Activated T-helper 1 cell treated with anti-CD3 and anti-CD28 coated beads, Interleukin-12 subunit alpha, Interleukin-12 subunit beta, Interleukin-2, Interleukin-4 antibody, amounts not matched to agents 30 ng/mL and 10 ng/mL and 1 ng/mL, durations not matched to agents 14 hours and 24 hours and 36 hours (primary cell): ENCODE measurements around the gene SSBP3. TPM values are rescaled to one million over a fixed set of nuclear protein-coding genes. Genes with fewer than 3 reads are reported as not detected.

Experiments
- DNase-seq: peaks from one replicate; pipeline ENCODE4 v3.0.0; 2021; ENCODE audit warnings: low spot score
- H3K27ac Mint-ChIP-seq: one replicate; pipeline ENCODE4 v1.8.0; 2021; ENCODE audit warnings: mild to moderate bottlenecking, mixed read lengths
- H3K27me3 Mint-ChIP-seq: one replicate; pipeline ENCODE4 v1.8.0; 2022; ENCODE audit warnings: mild to moderate bottlenecking, moderate library complexity, mixed read lengths; ENCODE audit not compliant: insufficient read depth
- H3K36me3 Mint-ChIP-seq: one replicate; pipeline ENCODE4 v1.8.0; 2021; ENCODE audit warnings: low read depth, mixed read lengths
- H3K4me1 Mint-ChIP-seq: one replicate; pipeline ENCODE4 v1.8.0; 2021; ENCODE audit warnings: low read depth, mixed read lengths
- H3K4me3 Mint-ChIP-seq: one replicate; pipeline ENCODE4 v1.8.0; 2021; ENCODE audit warnings: mild to moderate bottlenecking, moderate library complexity, mixed read lengths
- H3K9me3 Mint-ChIP-seq: one replicate; pipeline ENCODE4 v1.8.0; 2021; ENCODE audit warnings: mixed read lengths
- intact Hi-C: fragments of 100-400 bp; cut with micrococcal nuclease; formaldehyde crosslinking; loops from one replicate; pipeline ENCODE4 v1.15.1; 2024
- total RNA-seq: library from RNA; stranded (reverse); gene quantifications from 2 replicates; pipeline ENCODE4 v1.2.3, GENCODE V29; 2022

Gene SSBP3
- total RNA-seq, 1 donor from 2014 or later, result 98.0 TPM

- Mint-ChIP-seq H3K27me3 (no peaks in the 10 kb centered on the region), H3K4me1 (peaks cover 44% of the 10 kb centered on the region), H3K4me3 (no peak overlapping the region), H3K27ac (no peak overlapping the region), H3K36me3 (peaks cover 3% of the 10 kb centered on the region), H3K9me3 (no peaks in the 10 kb centered on the region)
- intact Hi-C loops, result no loop called here
- DNase-seq, result no peak
Observed at GRCh38 chr1:54268762-54269297, 137.4 kb downstream of the SSBP3 start.

GRCh38 chr1:54267815-54268761, 138.1 kb downstream of the SSBP3 start:
- Mint-ChIP-seq H3K9me3 (no peaks in the 10 kb centered on the region), H3K36me3 (peaks cover 3% of the 10 kb centered on the region), H3K4me3 (no peak overlapping the region), H3K27ac (no peak overlapping the region), H3K27me3 (no peaks in the 10 kb centered on the region), H3K4me1 (peaks cover 49% of the 10 kb centered on the region)
- intact Hi-C loops, result no loop called here
- no peak for DNase-seq

- Mint-ChIP-seq H3K27ac (no peak overlapping the region), H3K9me3 (no peaks in the 10 kb centered on the region), H3K27me3 (no peaks in the 10 kb centered on the region), H3K4me1 (peaks cover 54% of the 10 kb centered on the region), H3K4me3 (no peak overlapping the region), H3K36me3 (peaks cover 3% of the 10 kb centered on the region)
- intact Hi-C loops, result no loop called here
- DNase-seq, result no peak
Observed at GRCh38 chr1:54266908-54267307, 139.3 kb downstream of the SSBP3 start.

GRCh38 chr1:54266195-54266594, 140.0 kb downstream of the SSBP3 start:
- intact Hi-C loops, result no loop called here
- H3K27me3 Mint-ChIP-seq, result no peaks in the 10 kb centered on the region
- H3K4me1 Mint-ChIP-seq, result peaks cover 54% of the 10 kb centered on the region
- H3K4me3 Mint-ChIP-seq, result no peak overlapping the region
- peaks cover 3% of the 10 kb centered on the region for H3K36me3 Mint-ChIP-seq
- no peak for DNase-seq
- H3K27ac Mint-ChIP-seq, result no peak overlapping the region
- H3K9me3 Mint-ChIP-seq, result no peaks in the 10 kb centered on the region

- Mint-ChIP-seq H3K27ac (peak overlapping the region; percentile 23), H3K4me1 (peaks cover 54% of the 10 kb centered on the region), H3K4me3 (no peak overlapping the region), H3K36me3 (peaks cover 3% of the 10 kb centered on the region), H3K27me3 (no peaks in the 10 kb centered on the region), H3K9me3 (no peaks in the 10 kb centered on the region)
- intact Hi-C loops, result no loop called here
- no peak for DNase-seq
Observed at GRCh38 chr1:54265659-54266058, 140.5 kb downstream of the SSBP3 start.

- no peaks in the 10 kb centered on the region for H3K27me3 Mint-ChIP-seq
- DNase-seq, result no peak
- H3K36me3 Mint-ChIP-seq, result no peaks in the 10 kb centered on the region
- no peak overlapping the region for H3K4me3 Mint-ChIP-seq
- peak overlapping the region; percentile 46 for H3K27ac Mint-ChIP-seq
- H3K4me1 Mint-ChIP-seq, result peaks cover 49% of the 10 kb centered on the region
- H3K9me3 Mint-ChIP-seq, result no peaks in the 10 kb centered on the region
- intact Hi-C loops, result no loop called here
Observed at GRCh38 chr1:54265126-54265525, 141.1 kb downstream of the SSBP3 start.

- H3K27me3 Mint-ChIP-seq, result no peaks in the 10 kb centered on the region
- intact Hi-C loops, result no loop called here
- H3K9me3 Mint-ChIP-seq, result no peaks in the 10 kb centered on the region
- peak overlapping the region; percentile 79 for H3K27ac Mint-ChIP-seq
- DNase-seq, result no peak
- H3K4me3 Mint-ChIP-seq, result no peak overlapping the region
- H3K4me1 Mint-ChIP-seq, result peaks cover 39% of the 10 kb centered on the region
- H3K36me3 Mint-ChIP-seq, result no peaks in the 10 kb centered on the region
Observed at GRCh38 chr1:54263601-54264226, 142.5 kb downstream of the SSBP3 start.

- Mint-ChIP-seq H3K27ac (no peak overlapping the region), H3K4me3 (no peak overlapping the region), H3K9me3 (no peaks in the 10 kb centered on the region), H3K4me1 (peaks cover 31% of the 10 kb centered on the region), H3K27me3 (no peaks in the 10 kb centered on the region), H3K36me3 (no peaks in the 10 kb centered on the region)
- DNase-seq, result no peak
- intact Hi-C loops, result no loop called here
Observed at GRCh38 chr1:54262244-54262643, 143.9 kb downstream of the SSBP3 start.

- no peaks in the 10 kb centered on the region for H3K9me3 Mint-ChIP-seq
- intact Hi-C loops, result no loop called here
- no peak overlapping the region for H3K27ac Mint-ChIP-seq
Observed at GRCh38 chr1:54260810-54261209, 145.4 kb downstream of the SSBP3 start.

GRCh38 chr1:54259546-54260140, 146.6 kb downstream of the SSBP3 start:
- no peak for DNase-seq
- no peaks in the 10 kb centered on the region for H3K27me3 Mint-ChIP-seq
- H3K4me3 Mint-ChIP-seq, result no peak overlapping the region
- H3K27ac Mint-ChIP-seq, result no peak overlapping the region
- H3K36me3 Mint-ChIP-seq, result peaks cover 4% of the 10 kb centered on the region
- no peaks in the 10 kb centered on the region for H3K9me3 Mint-ChIP-seq
- peaks cover 17% of the 10 kb centered on the region for H3K4me1 Mint-ChIP-seq
- intact Hi-C loops, result no loop called here

More at GRCh38 chr1:54260810-54261209, 145.4 kb downstream of the SSBP3 start:
- Mint-ChIP-seq H3K36me3 (peaks cover 4% of the 10 kb centered on the region), H3K4me3 (no peak overlapping the region), H3K27me3 (no peaks in the 10 kb centered on the region), H3K4me1 (peaks cover 28% of the 10 kb centered on the region)
- DNase-seq, result no peak

GRCh38 chr1:54257876-54258275, 148.3 kb downstream of the SSBP3 start:
- Mint-ChIP-seq H3K9me3 (no peaks in the 10 kb centered on the region), H3K27me3 (no peaks in the 10 kb centered on the region), H3K36me3 (peaks cover 4% of the 10 kb centered on the region), H3K4me3 (no peak overlapping the region), H3K27ac (no peak overlapping the region), H3K4me1 (peaks cover 3% of the 10 kb centered on the region)
- DNase-seq, result no peak
- intact Hi-C loops, result no loop called here

GRCh38 chr1:54257346-54257620, 148.9 kb downstream of the SSBP3 start:
- H3K9me3 Mint-ChIP-seq, result no peaks in the 10 kb centered on the region
- peaks cover 5% of the 10 kb centered on the region for H3K4me1 Mint-ChIP-seq
- no peak overlapping the region for H3K27ac Mint-ChIP-seq

More at GRCh38 chr1:54257346-54257620, 148.9 kb downstream of the SSBP3 start:
- H3K4me3 Mint-ChIP-seq, result no peak overlapping the region
- H3K27me3 Mint-ChIP-seq, result no peaks in the 10 kb centered on the region
- intact Hi-C loops, result no loop called here
- peaks cover 6% of the 10 kb centered on the region for H3K36me3 Mint-ChIP-seq
- no peak for DNase-seq
